ENCODE data around the gene MAGEA4. TPM values are rescaled to one million over a fixed set of nuclear protein-coding genes. Genes with fewer than 3 reads are reported as not detected.

The MAGEA4 gene
- total RNA-seq: not detected

- intact Hi-C loops (cut with DNase I): no loop called here
- H3K27me3 ChIP-seq: no peaks in the 10 kb centered on the region
- DNase-seq: no peak
- H3K9me3 ChIP-seq: no peaks in the 10 kb centered on the region
- no peak within 1 kb of the TSS for H3K27ac ChIP-seq
- H3K4me3 ChIP-seq: no peak within 1 kb of the TSS
- no peaks in the 10 kb centered on the region for H3K36me3 ChIP-seq (replicated peaks in 1 of 2; ENCODE audit: insufficient read depth in 1 of 2, low read depth in 2 of 2)
- no peaks in the 10 kb centered on the region for H3K4me1 ChIP-seq
- TF ChIP-seq CTCF (IDR thresholded peaks at IDR 0.05): no peak
- no peak for TF ChIP-seq POLR2A (IDR thresholded peaks at IDR 0.05)
- 60 to 98% methylated on average over 1 to 7 of the region's 11 CpGs for WGBS, 2 donors
- ATAC-seq: no peak
Observed at GRCh38 chrX:151912780-151913179, at the start of gene MAGEA4. MAGEA4 (plus strand) TSS chrX:151912889; CDS start chrX:151923665, 10,776 bp downstream.

GRCh38 chrX:151870602-151871001 lies 42.1 kb upstream of the MAGEA4 start:
- DNase-seq (no peak), ATAC-seq (no peak)
- Histone ChIP-seq H3K4me1 (no peaks in the 10 kb centered on the region), H3K27me3 (no peaks in the 10 kb centered on the region), H3K27ac (no peak overlapping the region), H3K36me3 (replicated peaks in 1 of 2; ENCODE audit: insufficient read depth in 1 of 2, low read depth in 2 of 2) (no peaks in the 10 kb centered on the region), H3K4me3 (no peak overlapping the region), H3K9me3 (no peaks in the 10 kb centered on the region)
- intact Hi-C loops (cut with DNase I): no loop called here
- TF ChIP-seq POLR2A (IDR thresholded peaks at IDR 0.05) (no peak), CTCF (IDR thresholded peaks at IDR 0.05) (no peak)
- 45 to 71% methylated on average over 1 of the region's 1 CpG for WGBS, 2 donors

- Histone ChIP-seq H3K4me3 (no peak overlapping the region), H3K27me3 (no peaks in the 10 kb centered on the region), H3K27ac (no peak overlapping the region), H3K4me1 (no peaks in the 10 kb centered on the region), H3K36me3 (replicated peaks in 1 of 2; ENCODE audit: insufficient read depth in 1 of 2, low read depth in 2 of 2) (no peaks in the 10 kb centered on the region), H3K9me3 (no peaks in the 10 kb centered on the region)
- intact Hi-C loops (cut with DNase I): no loop called here
- WGBS, 2 donors: 0 to 57% methylated on average over 1 to 3 of the region's 3 CpGs
- DNase-seq (peak in 1 of 4 donors; percentile 4), ATAC-seq (peak; percentile 18)
- no peak for TF ChIP-seq POLR2A (IDR thresholded peaks at IDR 0.05)
- TF ChIP-seq CTCF (IDR thresholded peaks at IDR 0.05): no peak
Observed at GRCh38 chrX:151871244-151871643, 41.4 kb upstream of the MAGEA4 start.

- DNase-seq: no peak
- intact Hi-C loops (cut with DNase I): no loop called here
- no peak overlapping the region for H3K4me3 ChIP-seq
- H3K4me1 ChIP-seq: no peaks in the 10 kb centered on the region
- H3K27ac ChIP-seq: no peak overlapping the region
- H3K9me3 ChIP-seq: no peaks in the 10 kb centered on the region
- 42 to 73% methylated on average over 2 of the region's 2 CpGs for WGBS, 2 donors
- no peaks in the 10 kb centered on the region for H3K27me3 ChIP-seq
- no peak for ATAC-seq
- no peaks in the 10 kb centered on the region for H3K36me3 ChIP-seq (replicated peaks in 1 of 2; ENCODE audit: insufficient read depth in 1 of 2, low read depth in 2 of 2)
- TF ChIP-seq POLR2A (IDR thresholded peaks at IDR 0.05): no peak
- no peak for TF ChIP-seq CTCF (IDR thresholded peaks at IDR 0.05)
Observed at GRCh38 chrX:151873096-151873495, 39.6 kb upstream of the MAGEA4 start.

GRCh38 chrX:151875270-151876026 lies 37.2 kb upstream of the MAGEA4 start:
- intact Hi-C loops (cut with DNase I): no loop called here
- no peaks in the 10 kb centered on the region for H3K36me3 ChIP-seq (replicated peaks in 1 of 2; ENCODE audit: insufficient read depth in 1 of 2, low read depth in 2 of 2)
- TF ChIP-seq CTCF (IDR thresholded peaks at IDR 0.05) (no peak), POLR2A (IDR thresholded peaks at IDR 0.05) (no peak)
- H3K27ac ChIP-seq: no peak overlapping the region
- H3K4me1 ChIP-seq: no peaks in the 10 kb centered on the region
- ATAC-seq (no peak), DNase-seq (no peak)
- no peaks in the 10 kb centered on the region for H3K9me3 ChIP-seq
- no peaks in the 10 kb centered on the region for H3K27me3 ChIP-seq
- no peak overlapping the region for H3K4me3 ChIP-seq
- WGBS, 2 donors: 35 to 44% methylated on average over 3 to 4 of the region's 5 CpGs
